HK-2 (cell line): ENCODE results near the gene FGF21.
A peak's percentile ranks its signal among the peaks of the same experiment; 100 is the strongest.

Experiments used
- DNase-seq: peaks from one replicate; pipeline ENCODE4 v3.0.0-alpha.2; 2018; ENCODE audit not compliant: unreplicated experiment

Gene FGF21

DNA sequence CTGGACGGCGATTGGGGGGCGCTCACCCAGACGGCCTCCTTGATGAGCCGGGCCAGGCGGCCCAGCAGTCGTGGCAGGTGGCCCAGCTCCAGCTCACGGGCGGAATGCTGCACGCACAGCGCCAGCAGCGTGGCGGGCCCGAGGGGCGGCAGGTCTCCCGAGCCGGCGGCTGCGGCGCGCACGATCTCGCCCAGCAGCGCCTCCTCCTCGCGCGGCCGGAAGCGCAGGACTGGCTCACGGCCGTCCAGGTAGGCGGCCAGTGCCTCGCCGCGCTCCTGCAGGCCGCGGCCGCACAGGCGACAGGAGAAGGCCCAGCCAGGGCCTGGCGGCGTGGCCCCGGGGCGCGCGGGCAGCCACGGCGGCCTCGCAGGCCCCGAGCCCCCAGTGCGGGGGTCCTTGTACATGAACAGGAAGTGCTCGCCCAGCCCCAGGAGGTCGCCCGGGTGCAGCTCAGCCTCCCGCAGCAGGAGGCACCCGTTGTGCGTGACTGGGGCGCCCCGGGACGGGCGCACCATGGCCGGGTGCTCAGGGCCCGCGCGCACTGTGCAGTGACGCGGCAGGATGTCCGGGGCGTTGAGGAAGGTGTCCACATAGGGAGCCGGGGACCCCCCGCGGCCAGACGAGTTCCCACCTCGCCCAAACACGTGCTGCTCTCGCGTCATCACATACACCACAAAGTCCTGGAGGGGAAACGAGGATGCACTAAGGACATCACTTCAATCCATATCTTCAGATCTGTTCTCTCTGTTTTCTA lies 26.2 kb upstream of the FGF21 start:
- DNase-seq: no peak

- DNase-seq: no peak
These were observed 23.9 kb upstream of the FGF21 start for GRCh38 chr19:48731452-48731851.

- DNase-seq: no peak
These were observed 20.7 kb upstream of the FGF21 start for GRCh38 chr19:48734625-48735024.

GRCh38 chr19:48735031-48735615 lies 20.2 kb upstream of the FGF21 start:
- no peak for DNase-seq

- no peak for DNase-seq
These were observed 17.8 kb upstream of the FGF21 start for GRCh38 chr19:48737360-48737998.

GRCh38 chr19:48738557-48739403 lies 16.5 kb upstream of the FGF21 start:
- DNase-seq: peak; percentile 96

- no peak for DNase-seq
These were observed 15.7 kb upstream of the FGF21 start for GRCh38 chr19:48739404-48740163.

DNA sequence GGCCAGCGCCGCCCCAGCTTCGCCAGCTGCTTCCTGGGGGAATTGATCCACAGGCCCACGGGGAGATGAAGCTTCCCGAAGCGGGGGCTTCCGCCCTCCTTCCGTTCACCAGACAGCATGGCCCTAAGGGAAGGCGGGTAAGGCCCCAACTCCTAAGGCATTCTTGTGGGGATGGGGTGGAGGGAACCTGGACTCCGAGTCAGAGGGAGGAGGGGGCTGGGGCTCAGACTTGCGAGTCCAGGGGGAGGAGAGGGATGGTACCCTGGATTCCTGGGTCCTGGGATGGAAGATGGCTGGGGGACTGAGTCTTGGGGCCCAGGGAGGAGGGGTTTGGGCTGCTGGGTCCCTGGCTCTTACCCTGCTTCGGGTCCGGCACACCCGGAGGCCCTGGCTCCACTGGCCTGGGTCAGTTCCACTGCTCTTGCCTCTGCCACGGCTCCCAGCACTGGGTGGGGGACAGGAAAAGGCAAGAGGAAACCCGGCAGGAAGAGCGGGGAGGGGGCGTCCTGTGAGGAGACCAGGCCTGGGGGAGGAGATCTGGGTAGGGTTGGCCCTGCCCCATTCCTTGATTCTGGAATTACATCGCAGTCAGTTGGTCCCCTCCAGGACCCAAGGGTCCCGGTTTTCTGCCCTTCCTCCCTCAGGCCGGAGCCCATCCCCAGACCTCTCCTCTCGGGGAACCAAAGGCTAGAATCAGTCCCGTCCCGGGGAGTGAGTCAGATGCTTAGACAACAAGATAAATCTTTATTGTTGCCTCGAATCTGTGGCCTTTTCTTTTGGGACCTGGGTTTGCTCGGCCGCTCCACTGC lies 15.0 kb upstream of the FGF21 start, which contains the start of gene RASIP1:
RASIP1 (minus strand) TSS at position 447 of the 809 bp plus-strand sequence; CDS start at position 119, 328 bp downstream.
- no peak for DNase-seq

DNA sequence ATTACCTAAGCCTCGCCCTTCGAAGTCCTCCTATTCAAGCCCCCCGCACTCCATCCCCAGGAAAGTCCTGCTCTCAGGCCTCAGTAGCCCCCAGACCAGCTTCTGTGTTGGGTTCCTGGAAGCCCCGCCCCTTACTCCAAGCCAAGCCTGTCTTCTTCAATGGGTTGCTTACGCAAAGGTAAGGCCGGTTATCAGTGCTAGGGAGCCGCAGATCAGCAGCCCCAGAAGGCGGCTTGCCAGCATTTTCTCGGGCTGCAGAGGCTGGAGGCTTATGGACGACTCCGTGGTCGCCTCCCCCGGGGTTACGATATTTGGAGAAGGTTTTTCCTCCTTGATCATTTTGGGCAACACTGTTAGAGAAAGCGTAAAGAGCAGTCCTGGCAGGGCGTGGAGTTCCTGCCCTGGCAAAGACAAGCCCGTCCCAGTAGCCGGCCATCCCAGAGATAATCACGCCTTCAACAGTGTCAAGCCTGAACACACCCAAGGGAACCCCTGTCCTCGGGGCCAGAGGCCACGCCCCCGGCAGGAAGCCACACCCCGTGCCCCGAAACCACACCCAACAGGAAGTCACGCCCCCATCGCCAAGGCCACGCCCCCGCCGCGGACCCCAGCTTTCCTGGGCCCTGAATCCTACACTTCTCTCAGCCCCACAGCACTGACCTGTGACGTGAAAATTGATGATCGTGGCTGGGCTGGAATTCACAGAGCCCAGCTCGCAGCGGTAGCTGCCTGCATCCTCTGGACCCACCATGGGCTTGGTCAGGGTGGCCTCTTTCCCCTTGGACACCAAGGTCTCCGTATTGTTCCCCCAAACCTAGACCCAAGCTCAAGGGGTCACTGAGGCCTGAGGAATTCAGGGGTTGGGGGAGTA lies 14.0 kb upstream of the FGF21 start:
- no peak for DNase-seq

DNA sequence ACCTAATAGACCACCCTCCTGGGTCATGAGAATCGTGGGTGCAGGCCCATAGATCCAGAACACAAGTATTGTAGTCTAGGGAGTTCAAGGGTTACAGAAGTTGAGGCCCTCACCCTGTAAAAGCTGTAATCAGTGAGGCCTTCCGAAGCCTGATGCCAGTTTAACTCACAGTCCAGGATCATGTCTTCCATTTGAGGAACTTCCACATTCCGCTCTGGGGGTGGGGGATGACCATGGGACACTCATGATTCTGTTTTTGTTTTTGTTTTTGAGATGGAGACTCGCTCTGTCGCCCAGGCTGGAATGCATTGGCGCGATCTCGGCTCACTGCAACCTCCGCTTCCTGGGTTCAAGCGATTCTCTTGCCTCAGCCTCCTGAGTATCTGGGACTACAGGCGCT lies 13.2 kb upstream of the FGF21 start:
- no peak for DNase-seq

- peak; percentile 37 for DNase-seq
These were observed 9.9 kb upstream of the FGF21 start for GRCh38 chr19:48745208-48745995.

DNA sequence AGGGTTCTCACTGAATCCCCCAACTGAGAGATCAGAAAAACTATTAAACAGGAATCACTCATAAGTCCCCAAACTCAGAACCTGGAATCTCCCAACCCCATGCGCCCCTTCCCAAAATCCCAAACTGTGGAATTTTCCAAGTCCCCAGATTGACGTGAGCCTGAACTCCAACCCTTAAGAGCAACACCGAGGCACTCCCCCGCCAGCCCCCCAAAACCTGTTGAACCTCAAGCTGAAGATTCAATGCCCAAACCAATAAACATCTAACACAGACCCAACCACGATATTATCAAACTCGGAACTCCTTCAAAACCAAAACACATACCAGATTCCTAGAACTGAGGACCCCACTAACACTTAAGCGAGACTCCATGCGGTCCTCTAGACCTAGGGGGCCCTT lies 9.2 kb upstream of the FGF21 start:
- DNase-seq: no peak

- peak; percentile 70 for DNase-seq
These were observed 8.4 kb upstream of the FGF21 start, which contains the start of gene IZUMO1 for GRCh38 chr19:48746738-48747575. Gene IZUMO1, minus strand, starts transcription at chr19:48746909. Its CDS starts 1,050 bp downstream, at chr19:48745859.

DNA sequence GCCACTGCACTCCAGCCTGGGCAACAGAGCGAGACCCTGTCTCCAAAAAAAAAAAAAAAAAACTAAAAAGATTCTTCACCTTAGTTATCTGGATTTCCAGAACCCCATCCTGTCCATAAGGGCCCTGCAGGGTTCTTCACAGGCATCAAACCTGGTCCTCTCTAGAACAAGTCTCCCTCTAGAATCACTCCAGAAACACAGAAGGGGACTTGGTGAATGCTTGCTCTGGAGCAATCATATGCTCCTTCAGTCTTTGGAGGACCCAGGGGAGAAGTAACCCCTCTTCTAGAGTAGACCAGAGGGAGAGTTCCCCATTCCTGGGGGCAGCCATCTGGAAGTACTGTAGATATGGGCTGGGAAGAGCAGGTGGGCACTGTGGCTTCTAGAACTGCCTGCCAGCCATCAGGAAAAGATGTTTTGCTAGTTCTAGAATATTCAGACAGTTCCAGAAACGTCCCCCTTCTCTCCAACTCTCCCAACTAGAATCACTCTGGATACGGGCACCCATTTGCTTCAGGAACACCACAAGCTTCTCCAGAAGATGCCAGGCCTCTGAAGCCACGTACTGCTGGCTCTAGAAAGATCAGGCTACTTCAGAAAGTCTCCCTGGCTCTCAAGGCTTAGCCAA lies 5.6 kb upstream of the FGF21 start:
- DNase-seq: no peak

DNA sequence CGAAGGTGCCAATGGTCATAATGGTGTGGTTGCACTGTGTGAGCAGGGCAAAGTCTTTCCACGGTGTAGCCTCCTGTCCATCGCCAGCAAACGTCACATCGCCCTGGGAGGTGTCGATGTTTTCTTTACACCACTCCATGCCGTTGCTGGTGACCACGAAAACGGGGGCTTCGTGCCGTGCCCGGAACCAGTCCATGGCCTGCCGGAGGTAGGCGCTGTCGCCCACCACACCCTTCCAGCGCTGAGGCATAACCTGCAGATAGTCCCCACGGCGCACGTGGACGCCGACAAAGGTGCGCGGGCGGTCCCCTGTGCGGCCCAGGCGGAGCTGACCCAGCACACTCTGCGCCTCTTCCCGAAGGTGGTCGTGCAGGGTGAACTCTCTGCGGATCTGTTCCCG lies 5.0 kb upstream of the FGF21 start:
- no peak for DNase-seq

DNA sequence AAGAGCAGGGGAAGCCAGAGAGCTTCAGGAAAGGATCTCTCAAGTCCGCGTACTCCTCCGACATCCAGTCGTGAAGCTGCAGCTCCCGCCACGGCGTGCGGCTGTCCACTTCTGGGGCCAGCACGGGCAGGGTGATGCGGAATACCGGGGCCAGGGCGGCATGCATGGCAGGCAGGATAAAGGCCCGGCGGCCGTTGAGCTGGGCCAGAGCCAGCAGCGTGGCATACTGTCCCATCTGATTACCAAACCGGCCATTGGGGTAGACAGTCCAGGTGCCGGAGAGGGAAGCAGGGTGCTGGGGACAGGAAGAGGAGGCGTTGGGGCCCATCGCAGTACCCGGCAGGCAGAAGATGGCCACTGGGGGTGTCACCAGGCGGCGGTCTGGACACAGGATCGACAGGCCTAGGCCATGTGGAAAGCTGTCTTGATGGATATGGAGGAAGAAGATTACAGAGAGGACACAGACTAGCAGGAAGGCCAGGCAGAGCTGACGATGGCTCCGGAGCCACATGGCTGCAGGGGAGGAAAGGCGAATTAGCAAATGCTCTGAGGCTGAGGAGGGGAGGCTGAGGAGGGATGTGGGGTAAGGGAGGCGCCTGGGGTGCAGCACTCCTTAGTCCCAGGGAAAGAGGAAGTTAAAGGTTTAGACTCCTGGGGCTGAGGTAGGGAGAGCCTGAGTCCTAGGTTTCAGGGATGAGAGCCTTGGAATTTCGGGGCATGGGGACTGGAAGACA lies 4.4 kb upstream of the FGF21 start:
- no peak for DNase-seq
